ENCODE measurements around the gene MZT1. TPM values are rescaled to one million over a fixed set of nuclear protein-coding genes. Genes with fewer than 3 reads are reported as not detected.

The MZT1 gene
- total RNA-seq, 1 donor from 2014 or later: 10.9 TPM

- TF ChIP-seq CTCF (conservative IDR thresholded peaks at IDR 0.05): no peak
- H3K27me3 Mint-ChIP-seq: no peaks in the 10 kb centered on the region
- no peak overlapping the region for H3K27ac Mint-ChIP-seq
- no peak for DNase-seq (ENCODE audit: extremely low spot score, unreplicated experiment)
- H3K9me3 Mint-ChIP-seq: peaks cover 6% of the 10 kb centered on the region
- H3K4me3 Mint-ChIP-seq: no peak overlapping the region
- H3K36me3 Mint-ChIP-seq: no peaks in the 10 kb centered on the region
- no peaks in the 10 kb centered on the region for H3K4me1 Mint-ChIP-seq (ENCODE audit: unreplicated experiment)
Observed at GRCh38 chr13:72680353-72680752, 47.1 kb downstream of the MZT1 start.

- no peak overlapping the region for H3K4me3 Mint-ChIP-seq
- H3K27ac Mint-ChIP-seq: no peak overlapping the region
Observed at GRCh38 chr13:72678312-72678711, 49.1 kb downstream of the MZT1 start.

GRCh38 chr13:72677431-72677830 lies 50.0 kb downstream of the MZT1 start:
- Mint-ChIP-seq H3K9me3 (peaks cover 10% of the 10 kb centered on the region), H3K27ac (no peak overlapping the region), H3K36me3 (no peaks in the 10 kb centered on the region), H3K4me1 (ENCODE audit: unreplicated experiment) (no peaks in the 10 kb centered on the region), H3K4me3 (no peak overlapping the region), H3K27me3 (no peaks in the 10 kb centered on the region)
- TF ChIP-seq CTCF (conservative IDR thresholded peaks at IDR 0.05): no peak
- no peak for DNase-seq (ENCODE audit: extremely low spot score, unreplicated experiment)

More at GRCh38 chr13:72678312-72678711, 49.1 kb downstream of the MZT1 start:
- Mint-ChIP-seq H3K4me1 (ENCODE audit: unreplicated experiment) (no peaks in the 10 kb centered on the region), H3K27me3 (no peaks in the 10 kb centered on the region), H3K9me3 (peaks cover 10% of the 10 kb centered on the region), H3K36me3 (no peaks in the 10 kb centered on the region)
- no peak for DNase-seq (ENCODE audit: extremely low spot score, unreplicated experiment)
- no peak for TF ChIP-seq CTCF (conservative IDR thresholded peaks at IDR 0.05)

GRCh38 chr13:72666391-72666790 lies 61.0 kb downstream of the MZT1 start:
- DNase-seq (ENCODE audit: extremely low spot score, unreplicated experiment): no peak
- no peaks in the 10 kb centered on the region for H3K4me1 Mint-ChIP-seq (ENCODE audit: unreplicated experiment)
- H3K27ac Mint-ChIP-seq: no peak overlapping the region
- no peak for TF ChIP-seq CTCF (conservative IDR thresholded peaks at IDR 0.05)
- no peaks in the 10 kb centered on the region for H3K36me3 Mint-ChIP-seq
- H3K27me3 Mint-ChIP-seq: no peaks in the 10 kb centered on the region
- H3K4me3 Mint-ChIP-seq: no peak overlapping the region
- no peaks in the 10 kb centered on the region for H3K9me3 Mint-ChIP-seq

- no peak for TF ChIP-seq CTCF (conservative IDR thresholded peaks at IDR 0.05)
- Mint-ChIP-seq H3K36me3 (no peaks in the 10 kb centered on the region), H3K27me3 (no peaks in the 10 kb centered on the region), H3K4me3 (no peak overlapping the region), H3K4me1 (ENCODE audit: unreplicated experiment) (no peaks in the 10 kb centered on the region), H3K27ac (no peak overlapping the region), H3K9me3 (no peaks in the 10 kb centered on the region)
- no peak for DNase-seq (ENCODE audit: extremely low spot score, unreplicated experiment)
Observed at GRCh38 chr13:72662548-72662947, 64.9 kb downstream of the MZT1 start.

Other genes starting within 250 kb of the MZT1 start
- 10.7 and 14.6 TPM in 2 replicates for gene BORA, start 294 bp upstream of the MZT1 start, total RNA-seq (ENCODE audit: low replicate concordance)
- gene DIS3, start 54.3 kb upstream of the MZT1 start, total RNA-seq (ENCODE audit: low replicate concordance): 41.7 and 69.7 TPM in 2 replicates
- 28.4 and 32.5 TPM in 2 replicates for gene PIBF1, start 54.5 kb upstream of the MZT1 start, total RNA-seq (ENCODE audit: low replicate concordance)